GM12801 (cell line): ENCODE data around the gene WWC2.

Experiments
- TF ChIP-seq, protein P1 (sequence below): IDR thresholded peaks from one replicate; pipeline ENCODE4 v1.5.1; 2011; ENCODE audit warnings: control low read depth; ENCODE audit not compliant: insufficient read length; ENCODE audit errors: extremely low read depth

Gene WWC2

DNA sequence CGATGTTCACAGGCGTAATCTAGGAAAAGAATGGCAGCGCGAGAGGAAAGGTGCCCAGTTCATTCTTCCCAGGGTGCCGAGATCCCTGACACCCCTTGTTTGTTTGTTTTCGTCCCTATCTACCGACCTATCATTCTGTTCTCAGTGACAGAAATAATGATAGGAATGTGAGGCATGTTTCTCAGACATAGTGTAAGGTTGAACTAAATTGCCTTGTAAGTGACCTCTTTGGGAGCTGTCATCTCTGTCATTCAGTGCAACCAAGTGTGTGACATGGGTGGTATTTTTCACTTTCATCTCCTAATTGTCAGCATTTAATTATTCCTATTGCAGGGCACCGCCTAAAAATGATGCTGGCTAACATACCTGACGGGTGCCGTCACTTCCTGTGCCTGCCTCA is 196.7 kb downstream of the WWC2 start:
- TF ChIP-seq, protein P1, sequence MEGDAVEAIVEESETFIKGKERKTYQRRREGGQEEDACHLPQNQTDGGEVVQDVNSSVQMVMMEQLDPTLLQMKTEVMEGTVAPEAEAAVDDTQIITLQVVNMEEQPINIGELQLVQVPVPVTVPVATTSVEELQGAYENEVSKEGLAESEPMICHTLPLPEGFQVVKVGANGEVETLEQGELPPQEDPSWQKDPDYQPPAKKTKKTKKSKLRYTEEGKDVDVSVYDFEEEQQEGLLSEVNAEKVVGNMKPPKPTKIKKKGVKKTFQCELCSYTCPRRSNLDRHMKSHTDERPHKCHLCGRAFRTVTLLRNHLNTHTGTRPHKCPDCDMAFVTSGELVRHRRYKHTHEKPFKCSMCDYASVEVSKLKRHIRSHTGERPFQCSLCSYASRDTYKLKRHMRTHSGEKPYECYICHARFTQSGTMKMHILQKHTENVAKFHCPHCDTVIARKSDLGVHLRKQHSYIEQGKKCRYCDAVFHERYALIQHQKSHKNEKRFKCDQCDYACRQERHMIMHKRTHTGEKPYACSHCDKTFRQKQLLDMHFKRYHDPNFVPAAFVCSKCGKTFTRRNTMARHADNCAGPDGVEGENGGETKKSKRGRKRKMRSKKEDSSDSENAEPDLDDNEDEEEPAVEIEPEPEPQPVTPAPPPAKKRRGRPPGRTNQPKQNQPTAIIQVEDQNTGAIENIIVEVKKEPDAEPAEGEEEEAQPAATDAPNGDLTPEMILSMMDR: no peak

DNA sequence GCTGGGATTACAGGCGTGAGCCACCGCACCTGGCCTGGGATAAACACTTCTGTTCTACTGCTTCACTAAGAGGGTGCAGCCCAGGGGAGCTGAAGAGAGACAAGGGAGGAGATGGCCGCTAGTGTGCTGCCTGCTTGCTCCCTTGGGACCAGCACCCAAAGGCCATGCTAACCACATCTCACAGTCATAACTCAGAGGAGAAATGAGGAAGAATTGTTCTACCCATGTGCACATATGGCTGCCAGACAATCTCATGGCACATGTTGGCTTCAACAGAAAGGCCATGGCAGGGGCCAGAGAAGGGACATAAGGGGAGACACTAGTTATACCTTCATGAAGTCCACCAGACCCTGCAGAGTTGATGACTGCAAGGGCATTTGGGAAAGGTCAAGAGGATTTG is 198.6 kb downstream of the WWC2 start:
- TF ChIP-seq, protein P1: no peak

DNA sequence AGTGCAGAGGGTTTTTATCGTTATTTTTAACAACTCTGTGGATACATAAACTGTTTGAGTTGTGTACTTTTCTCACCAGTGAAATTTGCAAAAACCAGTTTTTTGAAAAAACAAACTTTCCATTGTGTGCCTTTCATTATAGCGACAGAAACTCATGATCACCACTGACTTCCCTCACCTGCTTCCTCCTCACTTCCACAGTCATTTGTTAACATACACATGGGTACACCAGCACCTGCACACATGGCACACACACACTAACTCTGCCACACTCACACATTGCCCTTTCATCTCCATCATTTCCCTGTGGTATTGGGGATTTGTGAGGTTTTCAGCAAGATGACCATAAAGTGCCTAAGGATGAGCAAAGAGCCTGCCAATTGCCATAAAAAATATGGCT is 200.4 kb downstream of the WWC2 start:
- TF ChIP-seq, protein P1: no peak

DNA sequence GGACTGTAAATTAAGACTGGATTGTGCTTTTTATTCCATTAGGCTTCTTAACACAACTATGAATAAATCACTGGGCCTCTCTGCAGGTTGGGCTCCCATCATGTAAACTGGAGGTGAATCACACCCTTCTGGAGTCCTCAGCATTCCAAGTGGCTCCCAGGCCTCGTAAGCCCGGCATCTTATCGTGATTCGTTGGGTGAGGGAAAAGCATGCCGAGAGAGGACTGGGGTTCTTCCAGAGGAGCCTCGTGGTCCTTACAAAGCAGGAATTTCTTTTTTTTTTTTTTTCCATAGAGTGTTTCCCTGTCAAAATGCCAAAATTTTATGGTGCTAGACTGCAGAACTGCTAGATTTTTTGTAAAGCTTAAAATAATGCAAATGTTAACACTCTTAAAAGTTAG is 201.0 kb downstream of the WWC2 start:
- TF ChIP-seq, protein P1: no peak

DNA sequence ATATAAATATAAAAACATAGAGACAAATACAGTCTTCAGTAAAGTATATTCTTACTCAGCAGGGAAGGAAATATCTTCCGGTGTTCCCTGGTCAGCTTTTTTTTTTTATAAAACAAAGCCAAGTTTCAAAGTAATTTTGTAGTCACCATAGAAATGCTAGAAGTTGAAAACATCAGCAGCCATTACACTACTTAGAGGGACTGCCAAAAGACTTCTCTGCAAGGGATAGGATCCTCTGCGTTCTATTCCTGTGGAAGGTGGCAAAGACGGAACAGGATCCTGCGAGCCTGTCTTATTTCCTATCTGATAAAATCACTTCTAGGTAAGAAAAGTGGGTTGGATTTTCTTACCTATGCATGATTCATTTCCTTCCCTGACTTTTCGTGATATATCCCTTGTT is 201.6 kb downstream of the WWC2 start:
- TF ChIP-seq, protein P1: no peak

DNA sequence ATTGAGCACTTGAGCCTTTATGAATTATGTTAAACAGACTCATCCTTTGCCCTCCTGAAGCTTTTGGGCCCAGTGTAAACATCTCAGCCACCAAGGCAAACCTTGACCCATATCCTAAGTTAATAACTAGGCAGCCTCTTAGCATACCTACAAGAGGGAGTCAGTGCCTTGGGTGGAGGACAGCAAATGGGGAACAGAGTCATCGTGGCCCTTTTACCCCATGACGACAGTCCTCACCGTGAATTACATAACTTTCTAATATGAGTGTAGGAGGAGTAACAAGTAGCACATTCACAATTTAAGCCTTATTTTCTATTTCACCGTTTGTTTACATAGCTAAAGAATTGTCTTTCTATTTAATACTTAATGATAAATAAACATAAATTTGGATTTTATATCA is 204.2 kb downstream of the WWC2 start:
- TF ChIP-seq, protein P1: no peak

DNA sequence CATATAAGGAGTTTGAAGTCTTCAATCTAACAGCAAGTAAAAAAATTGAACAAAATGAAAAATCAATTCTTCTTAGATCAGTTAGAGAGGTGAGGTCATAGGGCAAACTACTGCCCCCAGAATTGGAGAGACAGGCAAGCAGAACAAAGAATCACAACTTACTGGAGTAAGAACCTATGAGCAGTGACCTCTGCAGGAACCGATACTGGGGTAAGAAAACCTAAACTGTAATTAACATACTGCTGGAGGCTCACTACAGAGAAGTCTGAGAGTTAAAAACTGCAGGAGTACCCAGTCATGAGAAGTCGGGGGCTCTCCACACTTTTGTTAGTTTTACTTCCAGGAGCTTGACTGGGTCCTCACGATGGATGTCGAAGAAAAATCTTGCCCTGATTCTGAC is 205.0 kb downstream of the WWC2 start:
- TF ChIP-seq, protein P1: no peak

DNA sequence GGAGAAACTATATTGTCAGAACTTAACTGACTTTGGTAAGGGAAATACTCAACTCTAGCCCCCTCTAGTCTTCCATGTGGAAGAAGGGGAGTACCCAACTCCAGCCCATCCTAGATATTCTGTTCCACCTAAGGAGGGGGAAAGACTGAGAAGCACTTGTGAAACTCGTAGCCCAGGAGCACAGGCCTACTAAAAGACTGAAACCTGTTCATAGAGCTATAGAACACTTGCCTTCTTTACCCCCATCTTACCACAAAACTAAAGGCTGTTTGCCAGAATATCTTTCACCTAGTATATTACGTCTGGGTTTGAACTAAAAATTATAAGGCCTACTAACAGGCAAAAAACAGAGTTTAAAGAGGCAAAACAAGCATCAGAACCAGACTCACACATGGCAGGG is 205.5 kb downstream of the WWC2 start:
- TF ChIP-seq, protein P1: no peak
